ENCODE data around the gene CAPN15. TPM values are rescaled to one million over a fixed set of nuclear protein-coding genes. Genes with fewer than 3 reads are reported as not detected.
"Not testable (repeated sequence)": the region's sequence is repeated elsewhere in the genome, so short reads cannot be mapped to it uniquely, and the experiment has no call there.

Gene CAPN15
- total RNA-seq, 4 donors from 2014 or later: 21.8 to 42.7 (median 29.2) TPM

- ATAC-seq: no peak
These were observed 25.2 kb upstream of the CAPN15 start for GRCh38 chr16:502179-502943.

GRCh38 chr16:503150-504071, 24.1 kb upstream of the CAPN15 start:
- no peak overlapping the region for H3K27ac ChIP-seq
- no peaks in the 10 kb centered on the region for H3K27me3 ChIP-seq
- H3K36me3 ChIP-seq: peaks cover 0 to 57% of the 10 kb centered on the region in 2 donors
- no peaks in the 10 kb centered on the region for H3K9me3 ChIP-seq
- no peak for TF ChIP-seq POLR2A (IDR thresholded peaks at IDR 0.05)
- no peak for TF ChIP-seq CTCF (IDR thresholded peaks at IDR 0.05)
- TF ChIP-seq POLR2AphosphoS5 (IDR thresholded peaks at IDR 0.05): no peak
- no peaks in the 10 kb centered on the region for H3K4me1 ChIP-seq
- no peak for ATAC-seq
- H3K4me3 ChIP-seq: no peak overlapping the region
- 92 to 99% methylated on average over 6 of the region's 23 CpGs for WGBS, 2 donors (ENCODE audit: low coverage in 1 of 2)

More at GRCh38 chr16:502179-502943, 25.2 kb upstream of the CAPN15 start:
- peaks cover 0 to 62% of the 10 kb centered on the region in 2 donors for H3K36me3 ChIP-seq
- H3K4me1 ChIP-seq: no peaks in the 10 kb centered on the region
- H3K27ac ChIP-seq: no peak overlapping the region
- TF ChIP-seq POLR2AphosphoS5 (IDR thresholded peaks at IDR 0.05): no peak
- H3K27me3 ChIP-seq: no peaks in the 10 kb centered on the region
- H3K9me3 ChIP-seq: no peaks in the 10 kb centered on the region
- no peak overlapping the region for H3K4me3 ChIP-seq
- WGBS, 2 donors (ENCODE audit: low coverage in 1 of 2): 89 to 93% methylated on average over 6 to 7 of the region's 22 CpGs

GRCh38 chr16:505479-506245, 21.9 kb upstream of the CAPN15 start:
- WGBS, 2 donors (ENCODE audit: low coverage in 1 of 2): 94% methylated on average over 12 of the region's 33 CpGs; no CpG with 5 or more reads in 1 of the 2 donors
- Histone ChIP-seq H3K27me3 (no peaks in the 10 kb centered on the region), H3K4me3 (no peak overlapping the region), H3K9me3 (no peaks in the 10 kb centered on the region), H3K27ac (no peak overlapping the region), H3K4me1 (no peaks in the 10 kb centered on the region), H3K36me3 (peaks cover 0 to 62% of the 10 kb centered on the region in 2 donors)
- TF ChIP-seq CTCF (IDR thresholded peaks at IDR 0.05): no peak
- TF ChIP-seq POLR2A (IDR thresholded peaks at IDR 0.05): no peak
- no peak for TF ChIP-seq EP300 (IDR thresholded peaks at IDR 0.05)
- no peak for TF ChIP-seq POLR2AphosphoS5 (IDR thresholded peaks at IDR 0.05)
- ATAC-seq: no peak

GRCh38 chr16:506246-506546, 21.3 kb upstream of the CAPN15 start:
- H3K4me3 ChIP-seq: no peak overlapping the region
- H3K27ac ChIP-seq: no peak overlapping the region
- peaks cover 0 to 67% of the 10 kb centered on the region in 2 donors for H3K36me3 ChIP-seq
- no peaks in the 10 kb centered on the region for H3K27me3 ChIP-seq
- TF ChIP-seq POLR2AphosphoS5 (IDR thresholded peaks at IDR 0.05) (no peak), CTCF (IDR thresholded peaks at IDR 0.05) (no peak), EP300 (IDR thresholded peaks at IDR 0.05) (no peak), POLR2A (IDR thresholded peaks at IDR 0.05) (no peak)
- ATAC-seq: no peak
- no peaks in the 10 kb centered on the region for H3K9me3 ChIP-seq
- 98% methylated on average over 5 of the region's 7 CpGs; no CpG with 5 or more reads in 1 of the 2 donors for WGBS, 2 donors (ENCODE audit: low coverage in 1 of 2)
- no peaks in the 10 kb centered on the region for H3K4me1 ChIP-seq

GRCh38 chr16:507527-507926, 20.0 kb upstream of the CAPN15 start:
- not testable (repeated sequence) for H3K4me3 ChIP-seq, H3K27ac ChIP-seq, ATAC-seq, H3K27me3 ChIP-seq, H3K4me1 ChIP-seq, H3K9me3 ChIP-seq
- peaks cover 0 to 71% of the 10 kb centered on the region in 2 donors for H3K36me3 ChIP-seq
- 86 to 87% methylated on average over 10 to 13 of the region's 14 CpGs for WGBS, 2 donors (ENCODE audit: low coverage in 1 of 2)

Measured in gastroesophageal sphincter (tissue), 4 donors.